Body of pancreas (tissue), 4 donors: ENCODE measurements around the gene PCDHGA2. TPM values are rescaled to one million over a fixed set of nuclear protein-coding genes. Genes with fewer than 3 reads are reported as not detected.
A peak's percentile ranks its signal among the peaks of the same experiment; 100 is the strongest.

Experiments used
- ATAC-seq: fragments of 150-250 bp; one replicate; pipeline ENCODE4 v1.9.1; 2016
- DNase-seq, 4 donors: peaks; one replicate each; pipeline ENCODE4 v3.0.0-alpha.2; 2019
- H3K27ac ChIP-seq, 4 donors: fragments of 200-600 bp; sonication (generic); 1 replicate in 3 of 4; 2 replicates in 1 of 4; pipeline versions ENCODE4 v1.5.1 to v1.6.1; 2016 to 2019; ENCODE audit warnings: mild to moderate bottlenecking in 1 of 4, mixed read lengths in 1 of 4, moderate library complexity in 1 of 4
- H3K27me3 ChIP-seq, 2 donors: fragments of 200-600 bp; sonication (generic); one replicate each; pipeline ENCODE4 v1.6.0; 2016; ENCODE audit warnings: mild to moderate bottlenecking in 1 of 2
- H3K36me3 ChIP-seq, 2 donors: fragments of 200-600 bp; sonication (generic); replicated peaks in 1 of 2; 2 replicates each; pipeline ENCODE4 v1.5.1; 2016; ENCODE audit warnings: low read depth in 2 of 2; ENCODE audit not compliant: insufficient read depth in 1 of 2
- H3K4me1 ChIP-seq: fragments of 200-600 bp; sonication (generic); one replicate; pipeline ENCODE4 v1.6.0; 2016
- H3K4me3 ChIP-seq, 2 donors: fragments of 200-600 bp; sonication (generic); 1 replicate in 1 of 2; 2 replicates in 1 of 2; pipeline ENCODE4 v1.5.1; 2016 to 2019
- H3K9me3 ChIP-seq, 3 donors: fragments of 200-600 bp; sonication (generic); 1 replicate in 2 of 3; 2 replicates in 1 of 3; pipeline ENCODE4 v1.5.1; 2016
- POLR2A ChIP-seq, 3 donors: fragments of 450-650 bp; IDR thresholded peaks; one replicate each; pipeline ENCODE4 v1.6.1; 2016; ENCODE audit warnings: antibody characterized with exemption in 3 of 3, mild to moderate bottlenecking in 2 of 3
- WGBS, 2 donors: methylation state at CpG; one replicate each; pipeline ENCODE4 v1.1.5; 2017; 5-methylcytosine and 5-hydroxymethylcytosine counted together
- intact Hi-C: fragments of 100-400 bp; cut with DNase I; formaldehyde crosslinking; loops from one replicate; pipeline ENCODE4 v1.15.1; 2023
- total RNA-seq, 2 donors: library from RNA; depleted of rRNA; stranded (reverse); fragments of >200 nt; gene quantifications; one replicate each; pipeline ENCODE4 v1.1.0, GENCODE V29; 2016
- TF ChIP-seq, protein P1 (sequence below), 7 experiments: fragments of 450-650 bp in 4 of 7; fragments of 200-600 bp in 3 of 7; sonication (generic) in 3 of 7; IDR thresholded peaks; one replicate each; pipeline ENCODE4 v1.5.1; 2016 to 2019; ENCODE audit warnings: antibody characterized with exemption in 7 of 7

Gene PCDHGA2
- total RNA-seq, 2 donors from 2014 or later: 2.0 to 2.9 TPM

DNA sequence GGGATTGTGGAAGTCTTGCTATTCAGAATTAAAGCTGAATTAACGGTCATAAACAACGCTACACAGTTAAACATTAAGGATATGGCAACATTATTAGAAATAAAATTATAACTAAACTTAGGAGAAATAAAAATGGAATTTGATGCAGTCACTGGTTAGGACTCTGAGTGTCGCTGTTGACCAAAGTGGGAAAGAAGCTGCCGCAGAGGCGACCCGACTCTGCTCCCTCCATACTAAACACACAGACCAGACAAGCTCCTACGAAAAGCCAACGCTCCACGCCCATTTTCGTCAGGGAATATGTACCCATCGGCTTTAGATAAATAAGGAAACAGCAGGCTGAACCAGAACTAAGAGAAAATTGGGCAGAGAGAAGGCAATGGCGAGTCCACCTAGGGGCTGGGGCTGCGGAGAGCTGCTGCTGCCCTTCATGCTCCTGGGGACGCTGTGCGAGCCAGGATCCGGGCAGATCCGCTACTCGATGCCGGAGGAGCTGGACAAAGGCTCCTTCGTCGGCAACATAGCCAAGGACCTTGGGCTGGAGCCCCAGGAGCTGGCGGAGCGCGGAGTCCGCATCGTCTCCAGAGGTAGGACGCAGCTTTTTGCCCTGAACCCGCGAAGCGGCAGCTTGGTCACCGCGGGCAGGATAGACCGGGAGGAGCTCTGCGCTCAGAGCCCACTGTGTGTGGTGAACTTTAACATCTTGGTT, 25.5 kb downstream of the PCDHGA2 start, which contains the start of gene PCDHGA5:
Gene PCDHGA5 (plus strand): TSS at position 211 of the 709 bp plus-strand sequence. CDS start 169 bp downstream, at position 380.
- Histone ChIP-seq H3K27ac (no peak within 1 kb of the TSS), H3K36me3 (no peaks in the 10 kb centered on the region), H3K4me1 (no peaks in the 10 kb centered on the region), H3K27me3 (no peaks in the 10 kb centered on the region), H3K9me3 (peaks cover 0 to 64% (median 14%) of the 10 kb centered on the region in 3 donors), H3K4me3 (no peak within 1 kb of the TSS)
- TF ChIP-seq POLR2A (IDR thresholded peaks at IDR 0.05): no peak
- TF ChIP-seq, protein P1, sequence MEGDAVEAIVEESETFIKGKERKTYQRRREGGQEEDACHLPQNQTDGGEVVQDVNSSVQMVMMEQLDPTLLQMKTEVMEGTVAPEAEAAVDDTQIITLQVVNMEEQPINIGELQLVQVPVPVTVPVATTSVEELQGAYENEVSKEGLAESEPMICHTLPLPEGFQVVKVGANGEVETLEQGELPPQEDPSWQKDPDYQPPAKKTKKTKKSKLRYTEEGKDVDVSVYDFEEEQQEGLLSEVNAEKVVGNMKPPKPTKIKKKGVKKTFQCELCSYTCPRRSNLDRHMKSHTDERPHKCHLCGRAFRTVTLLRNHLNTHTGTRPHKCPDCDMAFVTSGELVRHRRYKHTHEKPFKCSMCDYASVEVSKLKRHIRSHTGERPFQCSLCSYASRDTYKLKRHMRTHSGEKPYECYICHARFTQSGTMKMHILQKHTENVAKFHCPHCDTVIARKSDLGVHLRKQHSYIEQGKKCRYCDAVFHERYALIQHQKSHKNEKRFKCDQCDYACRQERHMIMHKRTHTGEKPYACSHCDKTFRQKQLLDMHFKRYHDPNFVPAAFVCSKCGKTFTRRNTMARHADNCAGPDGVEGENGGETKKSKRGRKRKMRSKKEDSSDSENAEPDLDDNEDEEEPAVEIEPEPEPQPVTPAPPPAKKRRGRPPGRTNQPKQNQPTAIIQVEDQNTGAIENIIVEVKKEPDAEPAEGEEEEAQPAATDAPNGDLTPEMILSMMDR (IDR thresholded peaks at IDR 0.05): no peak
- ATAC-seq: no peak
- 14 to 24% methylated on average over 24 to 34 of the region's 34 CpGs for whole genome bisulfite sequencing, 2 donors
- no peak for DNase-seq
- intact Hi-C loops: no loop called here

DNA sequence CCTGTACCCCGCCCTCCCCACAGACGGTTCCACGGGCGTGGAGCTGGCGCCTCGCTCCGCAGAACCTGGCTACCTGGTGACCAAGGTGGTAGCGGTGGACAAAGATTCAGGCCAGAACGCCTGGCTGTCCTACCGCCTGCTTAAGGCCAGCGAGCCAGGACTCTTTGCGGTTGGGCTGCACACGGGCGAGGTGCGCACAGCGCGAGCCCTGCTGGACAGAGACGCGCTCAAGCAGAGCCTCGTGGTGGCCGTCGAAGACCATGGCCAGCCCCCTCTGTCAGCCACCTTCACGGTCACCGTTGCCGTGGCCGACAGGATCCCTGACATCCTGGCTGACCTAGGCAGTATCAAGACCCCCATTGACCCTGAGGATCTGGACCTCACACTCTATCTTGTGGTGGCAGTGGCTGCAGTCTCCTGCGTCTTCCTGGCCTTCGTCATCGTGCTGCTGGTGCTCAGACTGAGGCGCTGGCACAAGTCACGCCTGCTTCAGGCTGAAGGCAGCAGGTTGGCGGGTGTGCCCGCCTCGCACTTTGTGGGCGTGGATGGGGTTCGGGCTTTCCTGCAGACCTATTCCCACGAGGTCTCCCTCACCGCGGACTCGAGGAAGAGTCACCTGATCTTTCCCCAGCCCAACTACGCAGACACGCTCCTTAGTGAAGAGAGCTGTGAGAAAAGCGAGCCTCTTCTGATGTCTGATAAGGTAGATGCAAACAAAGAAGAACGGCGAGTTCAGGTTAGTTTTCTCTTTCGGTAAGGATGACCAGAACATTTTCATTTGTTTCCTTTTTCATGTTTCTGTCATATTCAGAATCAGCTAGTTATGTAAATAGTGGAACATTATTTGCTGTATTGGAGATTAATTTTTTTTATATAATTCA, 27.7 kb downstream of the PCDHGA2 start:
- no peaks in the 10 kb centered on the region for H3K27me3 ChIP-seq
- no peaks in the 10 kb centered on the region for H3K4me1 ChIP-seq
- H3K9me3 ChIP-seq: peaks cover 0 to 71% (median 17%) of the 10 kb centered on the region in 3 donors
- 23 to 38% methylated on average over 38 to 44 of the region's 46 CpGs for WGBS, 2 donors
- ATAC-seq (no peak), DNase-seq (no peak)
- intact Hi-C loops: no loop called here
- no peaks in the 10 kb centered on the region for H3K36me3 ChIP-seq
- H3K27ac ChIP-seq: no peak overlapping the region
- H3K4me3 ChIP-seq: no peak overlapping the region
- TF ChIP-seq, protein P1 (IDR thresholded peaks at IDR 0.05): no peak
- TF ChIP-seq POLR2A (IDR thresholded peaks at IDR 0.05): no peak

DNA sequence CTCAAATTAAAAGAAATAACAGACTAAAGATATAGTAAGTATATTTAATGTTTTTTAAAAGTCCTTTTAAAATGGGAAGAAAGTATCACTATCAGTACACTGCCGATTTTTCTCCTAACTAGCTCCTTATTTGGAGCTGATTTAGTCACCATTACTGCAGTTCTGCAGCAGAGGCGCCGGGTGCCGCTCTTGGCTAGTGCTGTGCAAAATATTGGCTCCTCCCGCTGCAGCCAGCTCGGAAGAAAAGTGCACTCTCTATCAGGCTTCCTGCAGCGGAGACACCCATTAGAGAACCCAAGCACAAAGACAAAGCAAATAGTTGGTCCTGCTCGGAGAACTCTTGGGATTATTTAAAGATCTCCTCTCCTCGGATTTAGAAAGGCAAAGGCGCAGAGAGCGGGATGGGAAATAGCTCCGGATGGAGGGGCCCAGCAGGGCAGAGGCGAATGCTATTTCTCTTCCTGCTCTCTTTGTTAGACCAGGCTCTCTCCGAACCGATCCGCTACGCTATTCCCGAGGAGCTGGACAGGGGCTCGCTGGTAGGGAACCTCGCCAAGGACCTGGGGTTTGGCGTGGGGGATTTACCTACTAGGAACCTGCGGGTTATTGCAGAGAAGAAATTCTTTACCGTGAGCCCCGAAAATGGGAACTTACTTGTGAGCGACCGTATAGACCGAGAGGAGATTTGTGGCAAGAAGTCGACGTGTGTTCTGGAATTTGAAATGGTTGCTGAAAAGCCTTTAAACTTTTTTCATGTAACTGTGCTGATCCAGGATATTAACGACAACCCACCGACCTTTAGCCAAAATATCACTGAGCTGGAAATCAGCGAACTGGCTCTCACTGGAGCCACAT, 31.7 kb downstream of the PCDHGA2 start, which contains the start of gene PCDHGB3:
Gene PCDHGB3 (plus strand): TSS at position 249 of the 855 bp plus-strand sequence. CDS start 153 bp downstream, at position 402.
- ATAC-seq (peak; percentile 47), DNase-seq (peak in 3 of 4 donors; percentile 31 to 39 (median 36))
- no peak within 1 kb of the TSS for H3K27ac ChIP-seq
- no peak within 1 kb of the TSS for H3K4me3 ChIP-seq
- H3K27me3 ChIP-seq: no peaks in the 10 kb centered on the region
- intact Hi-C loops: no loop called here
- no peak for TF ChIP-seq POLR2A (IDR thresholded peaks at IDR 0.05)
- TF ChIP-seq, protein P1 (IDR thresholded peaks at IDR 0.05): peak in 4 of 7 experiments; percentile 21 to 34 (median 25)
- H3K36me3 ChIP-seq: no peaks in the 10 kb centered on the region
- H3K9me3 ChIP-seq: peaks cover 0 to 72% (median 21%) of the 10 kb centered on the region in 3 donors
- 14 to 22% methylated on average over 32 of the region's 32 CpGs for WGBS, 2 donors
- no peaks in the 10 kb centered on the region for H3K4me1 ChIP-seq

DNA sequence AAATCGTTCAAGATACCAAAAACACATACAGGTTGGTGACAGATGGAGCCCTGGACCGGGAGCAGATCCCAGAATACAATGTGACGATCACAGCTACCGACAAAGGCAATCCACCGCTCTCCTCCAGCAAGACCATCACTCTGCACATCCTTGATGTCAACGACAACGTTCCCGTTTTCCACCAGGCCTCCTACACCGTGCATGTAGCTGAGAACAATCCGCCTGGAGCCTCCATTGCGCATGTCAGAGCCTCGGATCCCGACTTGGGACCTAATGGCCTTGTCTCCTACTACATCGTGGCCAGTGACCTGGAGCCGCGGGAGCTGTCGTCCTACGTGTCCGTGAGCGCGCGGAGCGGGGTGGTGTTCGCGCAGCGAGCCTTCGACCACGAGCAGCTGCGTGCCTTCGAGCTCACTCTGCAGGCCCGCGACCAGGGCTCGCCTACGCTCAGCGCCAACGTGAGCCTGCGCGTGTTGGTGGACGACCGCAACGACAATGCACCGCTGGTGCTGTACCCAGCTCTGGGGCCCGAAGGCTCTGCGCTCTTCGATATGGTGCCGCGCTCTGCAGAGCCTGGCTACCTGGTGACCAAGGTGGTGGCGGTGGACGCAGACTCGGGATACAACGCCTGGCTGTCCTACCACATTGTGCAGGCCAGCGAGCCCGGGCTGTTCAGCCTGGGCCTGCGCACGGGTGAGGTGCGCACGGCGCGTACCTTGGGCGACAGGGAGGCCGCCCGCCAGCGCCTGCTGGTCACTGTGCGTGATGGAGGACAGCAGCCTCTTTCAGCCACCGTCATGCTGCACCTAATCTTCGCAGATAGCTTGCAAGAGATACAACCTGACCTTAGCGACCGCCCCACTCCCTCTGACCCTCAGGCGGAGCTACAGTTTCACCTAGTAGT, 33.3 kb downstream of the PCDHGA2 start:
- H3K27ac ChIP-seq: no peak overlapping the region
- WGBS, 2 donors: 19 to 30% methylated on average over 28 to 68 of the region's 69 CpGs
- intact Hi-C loops: no loop called here
- H3K36me3 ChIP-seq: no peaks in the 10 kb centered on the region
- TF ChIP-seq POLR2A (IDR thresholded peaks at IDR 0.05): no peak
- TF ChIP-seq, protein P1 (IDR thresholded peaks at IDR 0.05): no peak
- H3K27me3 ChIP-seq: no peaks in the 10 kb centered on the region
- DNase-seq: no peak
- peaks cover 0 to 70% (median 15%) of the 10 kb centered on the region in 3 donors for H3K9me3 ChIP-seq
- no peak for ATAC-seq
- no peak overlapping the region for H3K4me3 ChIP-seq
- no peaks in the 10 kb centered on the region for H3K4me1 ChIP-seq
